NOMO-1 treated with dmso at 0.1 percent for 144 hours (cell line): ENCODE results near the gene SLC22A7.
"Not testable (repeated sequence)": the region's sequence is repeated elsewhere in the genome, so short reads cannot be mapped to it uniquely, and the experiment has no call there.

Source experiments
- DNase-seq: peaks from one replicate; lab custom pipeline; 2025; ENCODE audit not compliant: unreplicated experiment; lab: John Stamatoyannopoulos, UW

Gene SLC22A7

GRCh38 chr6:43299338-43300293 lies 1.6 kb downstream of the SLC22A7 start:
- no peak for DNase-seq

- DNase-seq: no peak
Measured at GRCh38 chr6:43301081-43301870, 3.2 kb downstream of the SLC22A7 start.

- DNase-seq: no peak
Measured at GRCh38 chr6:43302126-43302525, 4.1 kb downstream of the SLC22A7 start.

GRCh38 chr6:43303006-43303405 lies 4.9 kb downstream of the SLC22A7 start:
- DNase-seq: not testable (repeated sequence)

- no peak for DNase-seq
Measured at GRCh38 chr6:43303751-43304331, 5.8 kb downstream of the SLC22A7 start.

GRCh38 chr6:43304361-43304760 lies 6.3 kb downstream of the SLC22A7 start:
- no peak for DNase-seq

GRCh38 chr6:43304882-43305281 lies 6.8 kb downstream of the SLC22A7 start:
- DNase-seq: no peak

- no peak for DNase-seq
Measured at GRCh38 chr6:43306086-43306485, 8.0 kb downstream of the SLC22A7 start.

- DNase-seq: no peak
Measured at GRCh38 chr6:43307451-43308100, 9.5 kb downstream of the SLC22A7 start.

GRCh38 chr6:43308101-43308989 lies 10.3 kb downstream of the SLC22A7 start, which contains the start of gene CRIP3:
Gene CRIP3 (minus strand): TSS chr6:43308826. CDS start chr6:43308792, 34 bp downstream.
- no peak for DNase-seq

GRCh38 chr6:43308990-43309477 lies 11.0 kb downstream of the SLC22A7 start:
- DNase-seq: no peak

GRCh38 chr6:43310134-43310533 lies 12.1 kb downstream of the SLC22A7 start:
- DNase-seq: no peak

GRCh38 chr6:43310624-43311023 lies 12.6 kb downstream of the SLC22A7 start:
- peak; percentile 40 for DNase-seq

- peak; percentile 45 for DNase-seq
Measured at GRCh38 chr6:43311666-43312065, 13.6 kb downstream of the SLC22A7 start.

- DNase-seq: no peak
Measured at GRCh38 chr6:43313813-43314212, 15.8 kb downstream of the SLC22A7 start.

GRCh38 chr6:43318011-43318410 lies 20.0 kb downstream of the SLC22A7 start:
- peak; percentile 21 for DNase-seq

GRCh38 chr6:43325876-43326275 lies 27.8 kb downstream of the SLC22A7 start:
- DNase-seq: no peak

GRCh38 chr6:43328528-43328927 lies 30.5 kb downstream of the SLC22A7 start:
- DNase-seq: no peak

- DNase-seq: no peak
Measured at GRCh38 chr6:43331470-43331869, 33.4 kb downstream of the SLC22A7 start.

- peak; percentile 61 for DNase-seq
Measured at GRCh38 chr6:43331891-43332290, 33.8 kb downstream of the SLC22A7 start.
